GM23248 (cell line): Measurements from ENCODE around the gene LMAN2L. TPM values are rescaled to one million over a fixed set of nuclear protein-coding genes. Genes with fewer than 3 reads are reported as not detected.

Experiments used
- DNase-seq: peaks from one replicate; pipeline ENCODE4 v3.0.0-alpha.2; 2015
- H2AFZ ChIP-seq: fragments of 200-600 bp; sonication (generic); 2 replicates; pipeline ENCODE4 v1.6.1; 2016; ENCODE audit warnings: antibody characterized with exemption
- H3F3A ChIP-seq: fragments of 200-600 bp; sonication (generic); 2 replicates; pipeline ENCODE4 v1.6.1; 2016; ENCODE audit warnings: mild to moderate bottlenecking, antibody characterized with exemption, mixed run types; ENCODE audit not compliant: insufficient read depth
- H3K27ac ChIP-seq: fragments of 200-600 bp; sonication (generic); 2 replicates; pipeline ENCODE4 v1.5.1; 2016; ENCODE audit warnings: mild to moderate bottlenecking
- H3K27me3 ChIP-seq: fragments of 200-600 bp; sonication (generic); replicated peaks from 2 replicates; pipeline ENCODE4 v1.6.1; 2016; ENCODE audit warnings: mild to moderate bottlenecking; ENCODE audit not compliant: insufficient read depth
- H3K36me3 ChIP-seq: fragments of 200-600 bp; sonication (generic); 2 replicates; pipeline ENCODE4 v1.6.1; 2016; ENCODE audit warnings: low read depth, mild to moderate bottlenecking
- H3K4me1 ChIP-seq: fragments of 200-600 bp; sonication (generic); 2 replicates; pipeline ENCODE4 v1.6.1; 2016; ENCODE audit warnings: mild to moderate bottlenecking; ENCODE audit not compliant: insufficient read depth
- H3K4me2 ChIP-seq: fragments of 200-600 bp; sonication (generic); one replicate; pipeline ENCODE4 v1.6.1; 2016; ENCODE audit warnings: mild to moderate bottlenecking; ENCODE audit not compliant: unreplicated experiment
- H3K4me3 ChIP-seq: fragments of 200-600 bp; sonication (generic); 2 replicates; pipeline ENCODE4 v1.5.1; 2016; ENCODE audit warnings: mild to moderate bottlenecking
- H3K79me2 ChIP-seq: fragments of 200-600 bp; sonication (generic); 2 replicates; pipeline ENCODE4 v1.6.1; 2016; ENCODE audit warnings: mild to moderate bottlenecking; ENCODE audit not compliant: insufficient read depth
- H3K9ac ChIP-seq: fragments of 200-600 bp; sonication (generic); 2 replicates; pipeline ENCODE4 v1.6.1; 2016; ENCODE audit warnings: mild to moderate bottlenecking
- H3K9me2 ChIP-seq: fragments of 200-600 bp; sonication (generic); 2 replicates; pipeline ENCODE4 v1.6.1; 2016; ENCODE audit warnings: mixed run types, mild to moderate bottlenecking, moderate library complexity; ENCODE audit not compliant: insufficient read depth
- H3K9me3 ChIP-seq: fragments of 200-600 bp; sonication (generic); one replicate; pipeline ENCODE4 v1.6.1; 2017; ENCODE audit warnings: low read depth
- H4K20me1 ChIP-seq: fragments of 200-600 bp; sonication (generic); 2 replicates; pipeline ENCODE4 v1.6.0; 2016; ENCODE audit not compliant: insufficient read depth
- EZH2 ChIP-seq: fragments of 200-600 bp; sonication (generic); IDR thresholded peaks from 2 replicates; pipeline ENCODE4 v1.6.1; 2018; ENCODE audit warnings: antibody characterized with exemption, mild to moderate bottlenecking; ENCODE audit not compliant: insufficient read depth, poor library complexity, severe bottlenecking
- EZH2phosphoT487 ChIP-seq: fragments of 200-600 bp; sonication (generic); IDR thresholded peaks from 2 replicates; pipeline ENCODE4 v1.6.1; 2018; ENCODE audit warnings: antibody characterized with exemption, moderate library complexity, mild to moderate bottlenecking, low read depth; ENCODE audit not compliant: insufficient read depth
- WGBS, 2 experiments: methylation state at CpG; one replicate each; pipeline ENCODE4 v1.1.6; 2015 to 2017; ENCODE audit warnings: low lambda C conversion rate in 2 of 2, low coverage in 1 of 2; ENCODE audit errors: missing lambda C conversion rate in 2 of 2; 5-methylcytosine and 5-hydroxymethylcytosine counted together
- in situ Hi-C: fragments of 300-500 bp; cut with MboI; formaldehyde crosslinking; loops from 2 replicates; pipeline ENCODE4 v1.15.0; 2020
- polyA plus RNA-seq: library from polyadenylated mRNA; unstranded; fragments of >200 nt; fragmentation: Nextera tagmentation; extraction: Ambion mirVana; gene quantifications from 2 replicates; pipeline ENCODE4 v1.2.1, GENCODE V29; 2016
- total RNA-seq: library from RNA; depleted of rRNA; stranded (reverse); fragments of >200 nt; shearing (Covaris generic); gene quantifications from 2 replicates; pipeline ENCODE4 v1.2.3, GENCODE V29; 2014

The LMAN2L gene
- total and polyA plus RNA-seq, 2 experiments from 2014 or later, result 22.3 to 24.6 TPM

DNA sequence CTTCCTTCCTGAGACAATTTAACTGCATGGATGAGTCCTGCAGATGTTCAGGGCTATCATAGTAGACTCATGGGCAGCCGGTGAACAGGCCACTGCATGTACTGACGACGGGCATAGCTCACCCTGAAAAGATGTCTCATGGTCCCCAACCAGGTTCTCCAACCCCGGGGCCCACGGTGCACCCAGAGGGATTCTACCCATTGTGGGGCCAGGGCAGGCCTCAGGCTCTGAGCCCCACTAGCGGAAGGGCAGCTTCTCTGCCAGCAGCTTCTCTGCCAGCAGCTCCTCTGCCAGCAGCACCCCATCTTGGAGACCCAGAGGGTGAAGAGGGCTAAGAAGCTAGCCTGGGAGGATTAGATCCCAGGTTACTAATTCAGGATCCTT lies 17.6 kb upstream of the LMAN2L start:
- H3K9ac ChIP-seq, result no peak overlapping the region
- H4K20me1 ChIP-seq, result no peaks in the 10 kb centered on the region
- in situ Hi-C loops, result no loop called here
- no peaks in the 10 kb centered on the region for H3K27me3 ChIP-seq
- H2AFZ ChIP-seq, result no peak overlapping the region
- H3K4me2 ChIP-seq, result no peak overlapping the region
- no peaks in the 10 kb centered on the region for H3F3A ChIP-seq
- TF ChIP-seq EZH2 (no peak), EZH2phosphoT487 (no peak)
- 80 to 89% methylated on average over 6 of the region's 6 CpGs for WGBS, 2 experiments
- no peak overlapping the region for H3K27ac ChIP-seq
- no peaks in the 10 kb centered on the region for H3K9me2 ChIP-seq
- peaks cover 8% of the 10 kb centered on the region; the same call in 1 of the 2 replicates for H3K4me1 ChIP-seq
- H3K4me3 ChIP-seq, result no peak overlapping the region
- H3K36me3 ChIP-seq, result no peaks in the 10 kb centered on the region
- no peak for DNase-seq
- no peaks in the 10 kb centered on the region for H3K79me2 ChIP-seq
- no peaks in the 10 kb centered on the region for H3K9me3 ChIP-seq

DNA sequence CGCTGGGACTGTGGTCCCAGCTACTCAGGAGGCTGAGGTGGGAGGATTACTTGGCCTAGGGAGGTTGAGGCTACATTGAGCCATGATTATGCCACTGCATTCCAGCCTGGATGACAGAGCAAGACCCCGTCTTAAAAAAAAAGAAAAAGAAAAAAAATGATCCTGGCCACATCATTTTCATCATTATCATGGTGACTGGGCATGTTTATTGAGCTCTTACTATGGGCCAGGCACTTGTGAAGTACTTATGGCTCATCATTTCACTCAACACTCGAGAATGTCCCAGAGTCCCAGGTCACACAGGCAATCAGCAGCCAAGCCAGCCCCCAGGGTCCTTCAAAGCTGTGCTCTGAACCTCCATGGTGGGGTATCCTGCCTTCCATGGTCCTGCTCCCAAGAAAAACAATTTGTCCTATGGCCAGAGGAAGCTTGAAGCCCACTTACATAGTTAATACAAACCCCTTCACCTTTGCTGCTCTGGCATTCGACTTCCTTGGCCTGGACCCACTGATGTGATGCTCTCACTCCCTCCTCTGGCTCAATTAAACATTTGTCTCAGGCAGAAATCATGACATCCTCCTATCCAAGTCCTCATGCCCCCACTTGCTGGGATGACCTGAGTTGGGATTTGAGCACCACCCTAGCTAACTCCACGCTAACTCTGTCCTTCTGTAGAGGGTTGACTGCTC lies 17.1 kb upstream of the LMAN2L start:
- in situ Hi-C loops, result no loop called here
- H3K27ac ChIP-seq, result no peak overlapping the region
- H3K79me2 ChIP-seq, result no peaks in the 10 kb centered on the region
- TF ChIP-seq EZH2, result no peak
- TF ChIP-seq EZH2phosphoT487, result no peak
- no peak overlapping the region for H3K4me2 ChIP-seq
- no peaks in the 10 kb centered on the region for H4K20me1 ChIP-seq
- H3K9me2 ChIP-seq, result no peaks in the 10 kb centered on the region
- no peak overlapping the region for H3K9ac ChIP-seq
- H3K4me3 ChIP-seq, result no peak overlapping the region
- no peaks in the 10 kb centered on the region for H3K36me3 ChIP-seq
- peak; percentile 37 for DNase-seq
- H3K27me3 ChIP-seq, result no peaks in the 10 kb centered on the region
- no peaks in the 10 kb centered on the region for H3F3A ChIP-seq
- H3K9me3 ChIP-seq, result no peaks in the 10 kb centered on the region
- 64 to 68% methylated on average over 5 of the region's 5 CpGs for WGBS, 2 experiments
- peaks cover 4% of the 10 kb centered on the region; the same call in 1 of the 2 replicates for H3K4me1 ChIP-seq
- H2AFZ ChIP-seq, result no peak overlapping the region

- in situ Hi-C loops, result no loop called here
- H3K4me2 ChIP-seq, result no peak overlapping the region
- H3K9me3 ChIP-seq, result no peaks in the 10 kb centered on the region
- no peak overlapping the region for H3K27ac ChIP-seq
- no peaks in the 10 kb centered on the region for H3K4me1 ChIP-seq
- H3K4me3 ChIP-seq, result no peak overlapping the region
- no peak for TF ChIP-seq EZH2phosphoT487
- TF ChIP-seq EZH2, result no peak
- no peaks in the 10 kb centered on the region for H3K36me3 ChIP-seq
- H3K79me2 ChIP-seq, result no peaks in the 10 kb centered on the region
- no peaks in the 10 kb centered on the region for H3F3A ChIP-seq
- H4K20me1 ChIP-seq, result no peaks in the 10 kb centered on the region
- H3K9me2 ChIP-seq, result no peaks in the 10 kb centered on the region
- H3K27me3 ChIP-seq, result no peaks in the 10 kb centered on the region
- no peak for DNase-seq
- H3K9ac ChIP-seq, result no peak overlapping the region
- H2AFZ ChIP-seq, result no peak overlapping the region
Measured at GRCh38 chr2:96754317-96754716, 14.5 kb upstream of the LMAN2L start.

GRCh38 chr2:96753661-96754282 lies 13.9 kb upstream of the LMAN2L start:
- no peak overlapping the region for H3K4me3 ChIP-seq
- H3K9me3 ChIP-seq, result no peaks in the 10 kb centered on the region
- no peaks in the 10 kb centered on the region for H3K27me3 ChIP-seq
- no peaks in the 10 kb centered on the region for H4K20me1 ChIP-seq
- H2AFZ ChIP-seq, result no peak overlapping the region
- no peaks in the 10 kb centered on the region for H3K79me2 ChIP-seq
- DNase-seq, result no peak
- WGBS, 2 experiments, result 52 to 53% methylated on average over 7 of the region's 7 CpGs
- in situ Hi-C loops, result no loop called here
- no peaks in the 10 kb centered on the region for H3K9me2 ChIP-seq
- no peak overlapping the region for H3K4me2 ChIP-seq
- no peaks in the 10 kb centered on the region for H3F3A ChIP-seq
- no peaks in the 10 kb centered on the region for H3K36me3 ChIP-seq
- H3K27ac ChIP-seq, result no peak overlapping the region
- no peak overlapping the region for H3K9ac ChIP-seq
- TF ChIP-seq EZH2, result no peak
- TF ChIP-seq EZH2phosphoT487, result no peak
- no peaks in the 10 kb centered on the region for H3K4me1 ChIP-seq

GRCh38 chr2:96751800-96752199 lies 11.9 kb upstream of the LMAN2L start:
- no peaks in the 10 kb centered on the region for H3K36me3 ChIP-seq
- no peaks in the 10 kb centered on the region for H4K20me1 ChIP-seq
- H3K4me3 ChIP-seq, result no peak overlapping the region
- no peaks in the 10 kb centered on the region for H3K79me2 ChIP-seq
- DNase-seq, result no peak
- H3K4me1 ChIP-seq, result peaks cover 14% of the 10 kb centered on the region
- H3K27me3 ChIP-seq, result no peaks in the 10 kb centered on the region
- H3K9me3 ChIP-seq, result no peaks in the 10 kb centered on the region
- no peak overlapping the region for H3K9ac ChIP-seq
- in situ Hi-C loops, result no loop called here
- H3K27ac ChIP-seq, result no peak overlapping the region
- no peak overlapping the region for H2AFZ ChIP-seq
- WGBS, 2 experiments, result 89 to 92% methylated on average over 9 of the region's 9 CpGs
- peaks cover 7% of the 10 kb centered on the region; the same call in 1 of the 2 replicates for H3F3A ChIP-seq
- TF ChIP-seq EZH2phosphoT487 (no peak), EZH2 (no peak)
- no peak overlapping the region for H3K4me2 ChIP-seq
- no peaks in the 10 kb centered on the region for H3K9me2 ChIP-seq
